Hepatocyte (in vitro differentiated cells): ENCODE measurements around the gene KCNK1. TPM values are rescaled to one million over a fixed set of nuclear protein-coding genes. Genes with fewer than 3 reads are reported as not detected.

Experiments
- DNase-seq: peaks from one replicate; pipeline ENCODE4 v3.0.0-alpha.2; 2016; ENCODE audit warnings: low spot score
- H2AFZ ChIP-seq: fragments of 200-600 bp; sonication (generic); 2 replicates; pipeline ENCODE4 v1.6.0; 2016; ENCODE audit warnings: antibody characterized with exemption, mild to moderate bottlenecking
- H3K27ac ChIP-seq: fragments of 200-600 bp; sonication (generic); 2 replicates; pipeline ENCODE4 v1.5.1; 2016; ENCODE audit warnings: mild to moderate bottlenecking
- H3K27me3 ChIP-seq: fragments of 200-600 bp; sonication (generic); 2 replicates; pipeline ENCODE4 v1.6.1; 2016
- H3K36me3 ChIP-seq: fragments of 200-600 bp; sonication (generic); replicated peaks from 2 replicates; pipeline ENCODE4 v1.5.1; 2016; ENCODE audit warnings: low read depth; ENCODE audit not compliant: insufficient read depth
- H3K4me1 ChIP-seq: fragments of 200-600 bp; sonication (generic); 2 replicates; pipeline ENCODE4 v1.5.1; 2016; ENCODE audit warnings: mild to moderate bottlenecking, moderate library complexity; ENCODE audit not compliant: insufficient read depth
- H3K4me2 ChIP-seq: fragments of 200-600 bp; sonication (generic); 2 replicates; pipeline ENCODE4 v1.6.0; 2016
- H3K4me3 ChIP-seq: fragments of 200-600 bp; sonication (generic); 2 replicates; pipeline ENCODE4 v1.5.1; 2016; ENCODE audit warnings: mild to moderate bottlenecking
- H3K79me2 ChIP-seq: fragments of 200-600 bp; sonication (generic); 2 replicates; pipeline ENCODE4 v1.6.0; 2017; ENCODE audit warnings: mild to moderate bottlenecking
- H3K9me2 ChIP-seq: fragments of 200-600 bp; sonication (generic); replicated peaks from 2 replicates; pipeline ENCODE4 v1.6.0; 2017; ENCODE audit warnings: mild to moderate bottlenecking; ENCODE audit not compliant: insufficient read depth
- H3K9me3 ChIP-seq: fragments of 200-600 bp; sonication (generic); 2 replicates; pipeline ENCODE4 v1.5.1; 2016; ENCODE audit warnings: low read depth, mild to moderate bottlenecking
- H4K20me1 ChIP-seq: fragments of 200-600 bp; sonication (generic); 2 replicates; pipeline ENCODE4 v1.6.0; 2016; ENCODE audit warnings: mild to moderate bottlenecking; ENCODE audit not compliant: insufficient read depth, poor library complexity, severe bottlenecking
- CTCF ChIP-seq: fragments of 200-600 bp; sonication (generic); IDR thresholded peaks from 2 replicates; pipeline ENCODE4 v1.5.1; 2016; ENCODE audit warnings: antibody characterized with exemption, mild to moderate bottlenecking; ENCODE audit not compliant: poor library complexity
- EZH2 ChIP-seq: fragments of 200-600 bp; sonication (generic); IDR thresholded peaks from 2 replicates; pipeline ENCODE4 v1.6.1; 2016; ENCODE audit warnings: antibody characterized with exemption, mild to moderate bottlenecking, borderline replicate concordance
- EZH2phosphoT487 ChIP-seq: fragments of 200-600 bp; sonication (generic); IDR thresholded peaks from one replicate; pipeline ENCODE4 v1.6.1; 2018; ENCODE audit warnings: antibody characterized with exemption, mild to moderate bottlenecking, low read depth, moderate library complexity; ENCODE audit not compliant: unreplicated experiment, severe bottlenecking
- WGBS: methylation state at CpG from one replicate; pipeline ENCODE4 v1.1.6; 2016; ENCODE audit warnings: low lambda C conversion rate; ENCODE audit errors: missing lambda C conversion rate; 5-methylcytosine and 5-hydroxymethylcytosine counted together
- polyA plus RNA-seq: library from polyadenylated mRNA; unstranded; fragments of >200 nt; fragmentation: Nextera tagmentation; extraction: Ambion mirVana; gene quantifications from 2 replicates; pipeline ENCODE4 v1.2.1, GENCODE V29; 2016
- total RNA-seq: library from RNA; depleted of rRNA; stranded (reverse); fragments of >200 nt; gene quantifications from 2 replicates; pipeline ENCODE4 v1.2.3, GENCODE V29; 2014

The KCNK1 gene
- total and polyA plus RNA-seq, 2 experiments from 2014 or later, result 21.4 to 25.9 TPM

GRCh38 chr1:233607252-233608119 lies 6.4 kb upstream of the KCNK1 start:
- Histone ChIP-seq H3K27ac (no peak overlapping the region), H3K79me2 (no peaks in the 10 kb centered on the region), H3K36me3 (no peaks in the 10 kb centered on the region), H4K20me1 (no peaks in the 10 kb centered on the region), H3K9me2 (no peaks in the 10 kb centered on the region), H3K9me3 (no peaks in the 10 kb centered on the region), H2AFZ (no peak overlapping the region), H3K4me2 (no peak overlapping the region), H3K4me3 (no peak overlapping the region), H3K27me3 (no peaks in the 10 kb centered on the region), H3K4me1 (peaks cover 3% of the 10 kb centered on the region)
- WGBS, result 70% methylated on average over 8 of the region's 8 CpGs
- DNase-seq, result no peak
- no peak for TF ChIP-seq EZH2
- TF ChIP-seq EZH2phosphoT487, result no peak
- no peak for TF ChIP-seq CTCF

GRCh38 chr1:233608988-233609387 lies 4.9 kb upstream of the KCNK1 start:
- H3K4me2 ChIP-seq, result no peak overlapping the region
- no peak for DNase-seq
- peaks cover 3% of the 10 kb centered on the region for H3K4me1 ChIP-seq
- no peak overlapping the region for H2AFZ ChIP-seq
- H3K79me2 ChIP-seq, result no peaks in the 10 kb centered on the region
- TF ChIP-seq EZH2 (no peak), EZH2phosphoT487 (no peak), CTCF (no peak)
- no peaks in the 10 kb centered on the region for H3K9me3 ChIP-seq
- no peaks in the 10 kb centered on the region for H3K36me3 ChIP-seq
- no peaks in the 10 kb centered on the region for H4K20me1 ChIP-seq
- H3K4me3 ChIP-seq, result no peak overlapping the region
- H3K27ac ChIP-seq, result no peak overlapping the region
- H3K9me2 ChIP-seq, result no peaks in the 10 kb centered on the region
- H3K27me3 ChIP-seq, result no peaks in the 10 kb centered on the region
- WGBS, result 96% methylated on average over 3 of the region's 3 CpGs

- Histone ChIP-seq H3K4me3 (no peak overlapping the region), H3K36me3 (no peaks in the 10 kb centered on the region), H2AFZ (no peak overlapping the region), H3K9me3 (no peaks in the 10 kb centered on the region), H3K79me2 (peaks cover 7% of the 10 kb centered on the region), H3K4me2 (no peak overlapping the region), H3K27ac (no peak overlapping the region), H3K4me1 (peaks cover 3% of the 10 kb centered on the region), H3K27me3 (no peaks in the 10 kb centered on the region), H4K20me1 (no peaks in the 10 kb centered on the region), H3K9me2 (no peaks in the 10 kb centered on the region)
- TF ChIP-seq EZH2 (no peak), EZH2phosphoT487 (no peak), CTCF (no peak)
- 77% methylated on average over 4 of the region's 4 CpGs for WGBS
- no peak for DNase-seq
Observed at GRCh38 chr1:233609926-233610325, 4.0 kb upstream of the KCNK1 start.
